ENCODE data around the gene HGS. TPM values are rescaled to one million over a fixed set of nuclear protein-coding genes. Genes with fewer than 3 reads are reported as not detected.

Gene HGS
- total RNA-seq, 1 donor from 2014 or later: 27.7 TPM

DNA sequence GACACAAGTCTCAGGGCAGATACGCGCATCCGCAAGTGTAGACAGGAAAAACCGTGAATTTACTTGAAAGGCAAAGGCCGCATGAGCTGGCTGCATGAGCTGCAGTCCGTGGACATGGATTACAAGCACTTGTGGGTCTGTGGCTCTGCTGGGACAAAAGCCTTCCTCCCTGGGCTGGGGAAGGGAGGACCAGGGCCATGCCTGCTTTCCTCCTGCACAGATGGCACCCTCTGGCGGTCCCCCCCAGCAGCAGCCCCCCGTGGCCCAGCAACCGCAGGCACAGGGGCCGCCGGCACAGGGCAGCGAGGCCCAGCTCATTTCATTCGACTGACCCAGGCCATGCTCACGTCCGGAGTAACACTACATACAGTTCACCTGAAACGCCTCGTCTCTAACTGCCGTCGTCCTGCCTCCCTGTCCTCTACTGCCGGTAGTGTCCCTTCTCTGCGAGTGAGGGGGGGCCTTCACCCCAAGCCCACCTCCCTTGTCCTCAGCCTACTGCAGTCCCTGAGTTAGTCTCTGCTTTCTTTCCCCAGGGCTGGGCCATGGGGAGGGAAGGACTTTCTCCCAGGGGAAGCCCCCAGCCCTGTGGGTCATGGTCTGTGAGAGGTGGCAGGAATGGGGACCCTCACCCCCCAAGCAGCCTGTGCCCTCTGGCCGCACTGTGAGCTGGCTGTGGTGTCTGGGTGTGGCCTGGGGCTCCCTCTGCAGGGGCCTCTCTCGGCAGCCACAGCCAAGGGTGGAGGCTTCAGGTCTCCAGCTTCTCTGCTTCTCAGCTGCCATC, 17.7 kb downstream of the HGS start:
- no peak overlapping the region for H3K27ac ChIP-seq (ENCODE audit: low read depth, low read length)
- peak overlapping the region; percentile 54 to 98 (median 96) for H3K4me3 ChIP-seq (ENCODE audit: low read length in 3 of 3)
- H3K9ac ChIP-seq (ENCODE audit: low read depth in 1 of 3, low read length in 3 of 3): peak overlapping the region; percentile 97 to 100 (median 98)
- no peaks in the 10 kb centered on the region for H3K27me3 ChIP-seq (ENCODE audit: control insufficient read depth in 3 of 3, insufficient read depth in 3 of 3, low read length in 3 of 3)
- H3K4me1 ChIP-seq (ENCODE audit: control insufficient read depth in 3 of 3, insufficient read depth in 3 of 3, low read length in 3 of 3): peaks cover 31 to 54% (median 44%) of the 10 kb centered on the region in 3 donors
- no peaks in the 10 kb centered on the region for H3K9me3 ChIP-seq (ENCODE audit: control insufficient read depth in 3 of 3, low read length in 3 of 3)
- H3K36me3 ChIP-seq (ENCODE audit: control insufficient read depth in 3 of 3, insufficient read depth in 3 of 3, low read length in 3 of 3): peaks cover 44 to 51% (median 44%) of the 10 kb centered on the region in 3 donors

DNA sequence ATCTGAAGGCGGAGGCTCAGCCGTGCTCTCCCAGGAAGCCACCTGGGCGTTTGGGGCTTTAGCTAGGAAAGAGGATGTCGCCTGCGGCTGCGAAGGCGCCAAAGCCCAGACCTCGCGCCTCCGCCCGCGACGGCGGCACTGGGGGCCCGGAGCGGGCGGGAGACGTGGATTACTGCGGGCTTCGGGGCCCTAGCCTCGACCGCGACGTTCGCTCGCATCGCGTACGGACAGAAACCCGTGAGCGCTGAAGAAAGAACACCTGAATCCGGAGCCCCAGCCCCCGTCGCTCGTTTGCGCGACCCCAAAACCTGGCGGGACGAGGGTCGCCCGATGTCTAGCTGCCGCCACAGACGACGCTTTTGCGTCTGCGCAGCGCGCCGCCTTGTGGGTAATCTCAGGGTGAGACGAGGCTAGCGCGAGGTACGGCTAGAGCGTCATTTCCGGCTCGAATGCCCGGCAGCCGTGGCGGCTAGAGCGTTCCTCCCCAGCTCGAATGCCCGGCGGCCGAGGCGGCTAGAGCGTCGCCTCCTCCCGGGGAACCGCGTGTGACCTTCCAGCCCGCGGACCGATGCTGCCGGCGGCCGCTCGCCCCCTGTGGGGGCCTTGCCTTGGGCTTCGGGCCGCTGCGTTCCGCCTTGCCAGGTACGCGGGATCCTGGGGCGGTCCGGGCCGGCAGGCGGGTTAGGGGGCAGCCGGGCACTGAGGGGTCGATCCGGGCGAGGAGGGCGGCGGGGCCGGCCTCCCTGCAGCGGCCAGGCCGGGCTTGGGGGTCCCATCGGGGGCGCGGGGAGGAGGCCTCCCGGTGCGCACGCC, 19.3 kb downstream of the HGS start, which contains the start of gene MRPL12:
Gene MRPL12, plus strand, starts transcription at position 434 of the 813 bp plus-strand sequence. Its CDS starts 135 bp downstream, at position 569.
- H3K9ac ChIP-seq (ENCODE audit: low read depth in 1 of 3, low read length in 3 of 3): peak within 1 kb of the TSS; percentile 97 to 100 (median 98)
- H3K27ac ChIP-seq (ENCODE audit: low read depth, low read length): peak within 1 kb of the TSS; percentile 96
- H3K4me3 ChIP-seq (ENCODE audit: low read length in 3 of 3): peak within 1 kb of the TSS; percentile 94 to 98 (median 96)
- H3K4me1 ChIP-seq (ENCODE audit: control insufficient read depth in 3 of 3, insufficient read depth in 3 of 3, low read length in 3 of 3): peaks cover 30 to 38% (median 31%) of the 10 kb centered on the region in 3 donors
- peaks cover 49 to 51% (median 50%) of the 10 kb centered on the region in 3 donors for H3K36me3 ChIP-seq (ENCODE audit: control insufficient read depth in 3 of 3, insufficient read depth in 3 of 3, low read length in 3 of 3)
- no peaks in the 10 kb centered on the region for H3K9me3 ChIP-seq (ENCODE audit: control insufficient read depth in 3 of 3, low read length in 3 of 3)
- no peaks in the 10 kb centered on the region for H3K27me3 ChIP-seq (ENCODE audit: control insufficient read depth in 3 of 3, insufficient read depth in 3 of 3, low read length in 3 of 3)

DNA sequence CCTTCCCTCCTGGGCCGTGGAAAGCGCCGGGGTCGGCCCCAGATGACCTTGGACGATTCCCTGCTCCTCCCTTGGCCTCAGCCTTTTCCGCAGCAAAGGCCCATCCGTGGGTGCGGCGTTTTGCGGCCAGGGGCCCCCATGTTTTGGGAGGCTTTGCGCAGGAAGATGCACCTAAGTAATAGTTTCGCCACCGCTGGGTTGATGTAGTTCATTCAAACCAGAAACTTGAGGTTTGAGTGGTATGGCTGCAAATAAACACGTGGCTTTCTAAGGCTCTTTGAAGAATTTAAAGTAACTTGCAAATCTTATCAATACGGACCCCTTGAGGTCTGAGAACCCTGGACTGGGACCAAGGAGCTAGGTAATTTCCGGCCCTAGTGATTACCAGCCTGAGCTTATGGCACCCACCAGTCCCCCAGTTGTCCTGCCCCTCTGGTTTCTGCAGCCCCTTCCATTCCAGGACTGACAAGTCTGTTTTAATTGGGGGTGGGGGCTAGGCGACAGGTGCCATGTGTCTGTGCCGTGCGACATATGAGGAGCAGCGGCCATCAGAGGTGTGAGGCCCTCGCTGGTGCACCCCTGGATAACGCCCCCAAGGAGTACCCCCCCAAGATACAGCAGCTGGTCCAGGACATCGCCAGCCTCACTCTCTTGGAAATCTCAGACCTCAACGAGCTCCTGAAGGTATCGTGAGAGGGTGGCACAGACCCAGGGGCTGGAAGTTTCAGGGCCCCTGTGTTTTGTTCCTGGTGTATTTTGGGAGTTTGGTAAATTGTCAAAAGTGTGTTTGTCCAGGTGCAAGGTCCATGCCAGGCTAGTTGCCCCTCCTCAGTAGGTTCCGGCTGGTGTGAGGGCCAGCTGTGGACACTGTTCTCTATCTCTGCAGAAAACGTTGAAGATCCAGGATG, 20.2 kb downstream of the HGS start:
- no peaks in the 10 kb centered on the region for H3K27me3 ChIP-seq (ENCODE audit: control insufficient read depth in 3 of 3, insufficient read depth in 3 of 3, low read length in 3 of 3)
- H3K4me3 ChIP-seq (ENCODE audit: low read length in 3 of 3): peak overlapping the region; percentile 94 to 98 (median 96)
- peak overlapping the region; percentile 96 for H3K27ac ChIP-seq (ENCODE audit: low read depth, low read length)
- peak overlapping the region; percentile 97 to 100 (median 98) for H3K9ac ChIP-seq (ENCODE audit: low read depth in 1 of 3, low read length in 3 of 3)
- H3K9me3 ChIP-seq (ENCODE audit: control insufficient read depth in 3 of 3, low read length in 3 of 3): no peaks in the 10 kb centered on the region
- peaks cover 30 to 36% (median 31%) of the 10 kb centered on the region in 3 donors for H3K4me1 ChIP-seq (ENCODE audit: control insufficient read depth in 3 of 3, insufficient read depth in 3 of 3, low read length in 3 of 3)
- H3K36me3 ChIP-seq (ENCODE audit: control insufficient read depth in 3 of 3, insufficient read depth in 3 of 3, low read length in 3 of 3): peaks cover 43 to 51% (median 44%) of the 10 kb centered on the region in 3 donors

DNA sequence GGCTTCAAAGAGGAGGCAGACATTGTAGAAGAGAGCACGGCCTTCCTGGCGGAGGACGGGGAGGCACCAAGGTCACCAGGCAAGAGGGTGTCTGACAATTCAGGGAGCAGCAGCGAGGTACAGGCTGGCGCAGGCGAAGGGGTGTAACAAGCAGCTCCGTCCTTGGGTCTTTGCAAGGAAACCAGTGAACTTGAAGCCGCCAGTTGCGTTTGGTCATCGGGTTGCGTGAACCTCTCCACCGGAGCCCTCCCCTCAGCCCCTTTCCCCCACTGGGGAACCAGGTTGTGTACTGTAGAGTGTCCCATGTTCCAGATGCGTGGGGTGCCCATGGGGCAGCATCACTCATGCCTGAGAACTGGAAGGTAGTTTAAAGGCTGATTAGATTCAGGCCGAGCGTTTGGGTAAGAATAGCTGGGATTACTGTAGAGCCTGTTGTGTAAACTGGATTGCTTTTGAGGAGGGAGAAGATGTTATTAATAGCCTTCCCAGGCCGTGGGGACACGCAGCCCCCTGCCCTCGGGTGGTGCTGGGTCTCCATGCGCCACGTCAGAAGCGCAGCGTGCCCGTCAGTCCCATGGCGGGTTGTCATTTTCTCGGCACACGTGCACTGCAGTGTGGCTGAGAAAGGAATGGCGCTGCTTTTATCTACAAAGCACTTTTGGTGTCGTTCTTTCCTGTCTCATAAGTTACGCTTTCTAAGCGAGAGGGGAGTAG, 21.9 kb downstream of the HGS start:
- H3K36me3 ChIP-seq (ENCODE audit: control insufficient read depth in 3 of 3, insufficient read depth in 3 of 3, low read length in 3 of 3): peaks cover 39 to 49% (median 39%) of the 10 kb centered on the region in 3 donors
- no peak overlapping the region for H3K9ac ChIP-seq (ENCODE audit: low read depth in 1 of 3, low read length in 3 of 3)
- no peak overlapping the region for H3K27ac ChIP-seq (ENCODE audit: low read depth, low read length)
- H3K9me3 ChIP-seq (ENCODE audit: control insufficient read depth in 3 of 3, low read length in 3 of 3): no peaks in the 10 kb centered on the region
- H3K27me3 ChIP-seq (ENCODE audit: control insufficient read depth in 3 of 3, insufficient read depth in 3 of 3, low read length in 3 of 3): no peaks in the 10 kb centered on the region
- no peak overlapping the region for H3K4me3 ChIP-seq (ENCODE audit: low read length in 3 of 3)
- peaks cover 34 to 39% (median 37%) of the 10 kb centered on the region in 3 donors for H3K4me1 ChIP-seq (ENCODE audit: control insufficient read depth in 3 of 3, insufficient read depth in 3 of 3, low read length in 3 of 3)

DNA sequence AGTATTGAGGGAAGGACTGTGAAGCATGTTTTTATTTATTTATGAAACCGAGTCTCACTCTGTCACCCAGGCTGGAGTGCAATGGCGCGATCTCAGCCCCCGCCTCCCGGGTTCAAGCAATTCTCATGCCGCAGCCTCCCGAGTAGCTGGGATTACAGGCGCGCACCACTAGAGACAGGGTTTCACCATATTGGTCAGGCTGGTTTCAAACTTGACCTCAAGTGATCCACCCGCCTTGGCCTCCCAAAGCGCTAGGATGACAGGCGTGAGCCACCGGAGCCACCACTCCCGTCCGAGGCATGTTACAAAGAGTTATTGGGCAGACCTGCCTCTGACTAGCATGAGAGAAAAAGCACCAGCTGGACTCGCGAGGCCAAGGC, 22.4 kb downstream of the HGS start:
- H3K27me3 ChIP-seq (ENCODE audit: control insufficient read depth in 3 of 3, insufficient read depth in 3 of 3, low read length in 3 of 3): no peaks in the 10 kb centered on the region
- H3K9ac ChIP-seq (ENCODE audit: low read depth in 1 of 3, low read length in 3 of 3): no peak overlapping the region
- peaks cover 34 to 44% (median 34%) of the 10 kb centered on the region in 3 donors for H3K36me3 ChIP-seq (ENCODE audit: control insufficient read depth in 3 of 3, insufficient read depth in 3 of 3, low read length in 3 of 3)
- H3K4me1 ChIP-seq (ENCODE audit: control insufficient read depth in 3 of 3, insufficient read depth in 3 of 3, low read length in 3 of 3): peaks cover 35 to 39% (median 38%) of the 10 kb centered on the region in 3 donors
- no peak overlapping the region for H3K4me3 ChIP-seq (ENCODE audit: low read length in 3 of 3)
- no peaks in the 10 kb centered on the region for H3K9me3 ChIP-seq (ENCODE audit: control insufficient read depth in 3 of 3, low read length in 3 of 3)
- no peak overlapping the region for H3K27ac ChIP-seq (ENCODE audit: low read depth, low read length)

DNA sequence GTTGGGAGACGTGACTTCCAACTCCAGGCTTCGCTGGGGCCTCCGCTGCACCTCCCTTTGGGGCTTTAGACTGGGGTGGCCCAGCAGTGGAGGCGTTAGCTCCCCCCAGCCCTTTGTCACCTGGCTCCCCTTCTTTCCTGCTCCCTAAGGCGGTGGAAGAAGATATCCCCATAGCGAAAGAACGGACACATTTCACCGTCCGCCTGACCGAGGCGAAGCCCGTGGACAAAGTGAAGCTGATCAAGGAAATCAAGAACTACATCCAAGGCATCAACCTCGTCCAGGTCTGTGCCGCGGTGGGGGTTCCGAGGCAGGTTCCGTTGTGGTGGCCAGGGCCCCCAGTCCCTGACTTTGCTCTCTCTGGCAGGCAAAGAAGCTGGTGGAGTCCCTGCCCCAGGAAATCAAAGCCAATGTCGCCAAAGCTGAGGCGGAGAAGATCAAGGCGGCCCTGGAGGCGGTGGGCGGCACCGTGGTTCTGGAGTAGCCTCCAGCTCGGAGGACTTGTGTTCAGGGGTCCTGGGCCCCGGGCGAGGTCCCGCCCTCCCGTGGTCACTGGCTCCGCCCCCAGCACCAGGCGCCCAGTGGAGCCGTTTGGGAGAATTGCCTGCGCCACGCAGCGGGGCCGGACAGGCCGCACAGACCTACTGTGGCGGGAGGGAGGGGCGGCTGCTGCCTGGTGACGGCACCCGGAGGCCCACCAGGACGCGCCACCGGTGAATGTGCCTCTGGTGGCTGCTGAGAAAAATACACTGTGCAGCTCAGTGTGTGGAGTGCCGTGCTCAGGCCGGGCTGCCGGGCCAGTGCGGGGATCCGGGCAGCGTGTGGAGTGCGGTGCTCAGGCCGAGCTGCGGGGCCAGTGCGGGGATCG, 23.2 kb downstream of the HGS start:
- no peaks in the 10 kb centered on the region for H3K9me3 ChIP-seq (ENCODE audit: control insufficient read depth in 3 of 3, low read length in 3 of 3)

DNA sequence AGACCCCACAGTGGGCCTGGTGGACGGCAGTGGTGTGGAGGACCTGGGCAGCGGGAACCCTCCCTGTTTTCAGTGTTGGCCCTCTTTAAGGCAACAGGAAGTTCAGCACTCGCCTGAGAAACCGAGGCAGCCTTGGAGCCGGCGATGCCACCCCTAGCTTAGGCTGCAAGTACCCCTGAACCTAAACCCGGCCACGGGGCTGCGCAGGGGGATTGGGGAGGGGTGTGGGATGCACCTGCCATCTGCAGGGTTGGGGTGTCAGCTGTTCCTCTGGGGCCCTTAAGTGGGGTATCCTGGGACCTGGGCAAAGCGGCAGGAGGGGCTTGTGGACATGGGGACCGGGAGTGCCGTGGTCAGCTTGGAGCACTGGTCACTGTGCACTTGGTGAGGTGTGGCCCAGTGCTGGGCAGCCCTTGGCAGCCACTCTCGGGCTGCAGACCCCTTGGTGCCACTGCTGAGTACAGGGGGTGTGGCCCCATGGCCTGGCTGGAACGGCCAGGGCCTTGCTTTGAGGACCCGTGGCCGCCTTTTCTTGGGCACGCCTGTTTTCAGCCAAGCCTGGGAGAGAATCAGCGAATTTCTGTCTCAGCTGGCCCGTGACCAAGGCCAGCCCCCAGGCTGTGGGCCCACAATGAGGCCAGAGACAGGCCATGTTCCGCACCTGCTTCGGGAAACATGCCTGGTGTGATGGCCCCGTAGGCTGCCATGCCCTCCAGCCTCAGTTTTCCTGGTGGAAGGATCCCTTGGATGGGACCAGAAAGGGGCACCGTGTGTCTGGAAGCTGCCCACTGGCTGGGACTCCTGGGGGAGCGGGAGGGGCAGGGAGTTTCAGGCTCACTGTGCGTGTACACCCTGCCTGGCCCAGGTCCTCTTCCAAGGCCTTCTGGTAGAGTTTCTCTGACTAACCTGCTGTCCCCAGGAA, 24.2 kb downstream of the HGS start:
- Histone ChIP-seq H3K27ac (ENCODE audit: low read depth, low read length) (no peak overlapping the region), H3K36me3 (ENCODE audit: control insufficient read depth in 3 of 3, insufficient read depth in 3 of 3, low read length in 3 of 3) (peaks cover 28 to 38% (median 29%) of the 10 kb centered on the region in 3 donors), H3K9me3 (ENCODE audit: control insufficient read depth in 3 of 3, low read length in 3 of 3) (no peaks in the 10 kb centered on the region), H3K4me1 (ENCODE audit: control insufficient read depth in 3 of 3, insufficient read depth in 3 of 3, low read length in 3 of 3) (peaks cover 28 to 32% (median 30%) of the 10 kb centered on the region in 3 donors), H3K4me3 (ENCODE audit: low read length in 3 of 3) (no peak overlapping the region), H3K9ac (ENCODE audit: low read depth in 1 of 3, low read length in 3 of 3) (no peak overlapping the region), H3K27me3 (ENCODE audit: control insufficient read depth in 3 of 3, insufficient read depth in 3 of 3, low read length in 3 of 3) (no peaks in the 10 kb centered on the region)

More for the DNA sequence above, 23.2 kb downstream of the HGS start:
- Histone ChIP-seq H3K4me1 (ENCODE audit: control insufficient read depth in 3 of 3, insufficient read depth in 3 of 3, low read length in 3 of 3) (peaks cover 30 to 33% (median 32%) of the 10 kb centered on the region in 3 donors), H3K36me3 (ENCODE audit: control insufficient read depth in 3 of 3, insufficient read depth in 3 of 3, low read length in 3 of 3) (peaks cover 28 to 38% (median 29%) of the 10 kb centered on the region in 3 donors), H3K4me3 (ENCODE audit: low read length in 3 of 3) (no peak overlapping the region), H3K27me3 (ENCODE audit: control insufficient read depth in 3 of 3, insufficient read depth in 3 of 3, low read length in 3 of 3) (no peaks in the 10 kb centered on the region), H3K9ac (ENCODE audit: low read depth in 1 of 3, low read length in 3 of 3) (no peak overlapping the region), H3K27ac (ENCODE audit: low read depth, low read length) (no peak overlapping the region)

DNA sequence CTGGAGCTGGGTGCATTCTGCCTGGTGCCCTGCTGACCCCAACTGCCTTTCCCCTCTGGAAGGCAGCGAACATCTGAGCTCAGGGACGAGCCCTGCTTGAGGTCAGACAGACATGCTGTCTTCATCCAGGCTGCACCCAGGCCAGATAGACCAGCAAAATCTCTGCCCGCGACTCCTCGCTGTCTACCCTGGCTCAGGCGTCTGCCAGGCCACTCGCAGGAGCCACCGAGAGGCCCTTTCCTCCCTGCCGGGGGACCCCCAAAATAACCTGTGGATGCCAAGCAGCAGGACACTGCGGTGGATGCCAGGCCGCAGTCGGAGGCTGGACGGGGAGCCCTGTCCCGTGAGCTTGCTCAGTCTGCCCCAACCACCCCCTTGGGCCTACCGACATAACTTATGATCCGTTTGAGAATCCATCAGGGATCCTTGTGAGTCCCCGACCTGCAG, 25.0 kb downstream of the HGS start:
- Histone ChIP-seq H3K27ac (ENCODE audit: low read depth, low read length) (no peak overlapping the region), H3K27me3 (ENCODE audit: control insufficient read depth in 3 of 3, insufficient read depth in 3 of 3, low read length in 3 of 3) (no peaks in the 10 kb centered on the region), H3K9me3 (ENCODE audit: control insufficient read depth in 3 of 3, low read length in 3 of 3) (no peaks in the 10 kb centered on the region), H3K4me1 (ENCODE audit: control insufficient read depth in 3 of 3, insufficient read depth in 3 of 3, low read length in 3 of 3) (peaks cover 31 to 37% (median 34%) of the 10 kb centered on the region in 3 donors), H3K4me3 (ENCODE audit: low read length in 3 of 3) (no peak overlapping the region), H3K36me3 (ENCODE audit: control insufficient read depth in 3 of 3, insufficient read depth in 3 of 3, low read length in 3 of 3) (peaks cover 28 to 38% (median 29%) of the 10 kb centered on the region in 3 donors), H3K9ac (ENCODE audit: low read depth in 1 of 3, low read length in 3 of 3) (peak overlapping the region in 1 of 3 donors; percentile 8)

All from skeletal muscle tissue (tissue), 4 donors.